CMK (cell line): ENCODE measurements around the gene WDFY3.

Source experiments
- DNase-seq: peaks from one replicate; pipeline ENCODE4 v3.0.0-alpha.2; 2010; ENCODE audit warnings: low read depth

Gene WDFY3

DNA sequence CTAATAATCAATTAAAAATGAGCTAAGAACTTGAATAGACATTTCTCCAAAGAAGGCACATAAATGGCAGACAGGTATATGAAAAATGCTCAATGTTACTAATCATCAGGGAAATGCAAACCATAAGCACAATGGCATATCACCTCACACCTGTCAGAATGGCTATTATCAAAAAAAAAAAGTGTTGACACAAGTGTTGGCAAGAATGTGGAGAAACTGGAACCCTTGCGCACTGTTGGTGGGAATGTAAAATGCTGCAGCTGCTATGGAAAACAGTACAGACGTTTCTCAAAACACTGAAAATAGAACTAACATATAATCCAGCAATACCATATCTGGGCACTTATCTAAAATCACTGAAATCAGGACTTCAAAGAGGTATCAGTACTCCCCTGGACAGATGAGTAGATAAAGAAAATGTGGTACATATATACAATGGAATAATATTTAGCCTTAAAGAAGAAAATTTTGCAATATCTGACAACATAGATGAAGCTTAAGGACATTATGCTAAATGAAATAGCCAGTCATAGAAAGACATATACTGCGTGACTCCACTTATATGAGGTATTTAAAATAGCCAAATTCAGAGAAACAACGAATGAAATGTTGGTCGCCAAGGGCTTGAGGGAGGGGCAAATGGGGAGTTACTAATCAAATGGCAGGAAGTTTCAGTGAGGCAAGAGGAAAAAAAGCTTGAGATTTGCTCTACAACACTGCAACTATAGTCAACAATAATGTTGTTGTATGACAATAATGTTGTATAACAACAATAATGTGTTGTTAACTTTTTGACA lies 175.5 kb downstream of the WDFY3 start:
- DNase-seq: no peak

DNA sequence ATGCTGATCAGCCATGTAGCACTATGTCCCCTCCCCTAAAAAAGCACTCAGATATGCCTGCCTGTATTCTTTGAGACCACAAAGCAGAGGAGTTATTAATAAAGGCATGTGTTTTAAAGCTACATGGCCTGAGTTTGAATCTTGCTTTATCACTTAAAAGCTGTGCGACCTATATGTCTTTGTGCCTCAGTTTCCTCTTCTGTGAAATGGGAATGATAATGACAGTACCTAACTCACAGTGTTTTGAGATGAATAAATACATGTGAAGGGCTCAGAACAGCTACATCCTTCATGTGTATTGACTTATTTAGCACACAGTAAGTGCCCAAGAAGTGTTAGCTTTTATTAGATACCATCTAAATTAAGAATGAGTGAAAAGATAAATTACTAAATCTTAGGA lies 180.0 kb downstream of the WDFY3 start:
- no peak for DNase-seq

- no peak for DNase-seq
These were observed 184.0 kb downstream of the WDFY3 start for GRCh38 chr4:84782517-84782916.

- no peak for DNase-seq
These were observed 185.8 kb downstream of the WDFY3 start for GRCh38 chr4:84780719-84781118.

- DNase-seq: no peak
These were observed 188.4 kb downstream of the WDFY3 start for GRCh38 chr4:84778041-84778440.

- no peak for DNase-seq
These were observed 199.3 kb downstream of the WDFY3 start for GRCh38 chr4:84767168-84767567.

DNA sequence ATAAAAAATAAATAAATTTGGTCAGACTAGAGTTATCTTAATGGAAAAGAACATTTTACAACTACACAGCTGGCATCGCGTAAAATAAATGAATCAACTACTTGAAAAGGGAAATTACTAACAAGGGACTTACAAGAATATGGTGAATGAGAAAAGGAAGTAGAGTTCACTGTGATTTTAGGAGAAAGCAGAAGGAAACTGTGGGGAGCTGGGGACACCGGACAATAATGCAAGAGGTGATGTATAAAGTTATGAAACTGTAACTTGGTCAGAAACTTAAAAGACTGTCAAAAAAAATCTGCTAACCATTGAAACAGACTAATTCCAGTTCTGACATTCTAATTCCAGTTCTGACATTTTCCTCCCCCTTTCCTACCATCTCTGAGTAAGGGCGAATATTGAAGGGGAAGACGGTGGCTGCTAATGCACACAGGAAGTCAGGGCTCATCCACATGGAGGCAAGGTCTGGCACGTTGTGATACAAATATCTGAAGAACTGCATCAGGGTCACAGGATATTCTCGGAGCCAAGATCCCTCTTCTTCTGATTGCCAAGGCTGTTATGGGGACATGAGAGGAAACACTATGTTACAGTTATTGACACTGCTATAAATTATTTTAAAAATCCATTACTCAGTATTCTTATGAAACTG lies 213.0 kb downstream of the WDFY3 start:
- no peak for DNase-seq

DNA sequence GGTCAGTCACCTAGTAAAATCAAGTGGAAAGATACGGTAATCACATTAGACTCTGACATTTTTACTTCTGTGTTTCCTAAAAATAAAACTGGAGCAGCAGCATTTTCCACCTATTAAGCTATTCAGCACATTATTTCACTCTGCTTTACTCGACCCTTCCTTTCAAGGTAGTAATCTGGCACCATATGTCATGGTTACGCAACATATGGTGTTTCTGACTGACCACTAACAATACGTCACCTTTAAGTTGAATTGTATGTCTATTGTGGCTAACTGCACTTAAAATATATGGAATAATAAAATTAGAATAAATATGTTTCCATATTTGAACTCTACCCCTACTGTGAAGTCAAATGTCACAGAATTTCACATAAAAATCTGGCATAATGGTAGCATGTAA lies 214.8 kb downstream of the WDFY3 start:
- no peak for DNase-seq

DNA sequence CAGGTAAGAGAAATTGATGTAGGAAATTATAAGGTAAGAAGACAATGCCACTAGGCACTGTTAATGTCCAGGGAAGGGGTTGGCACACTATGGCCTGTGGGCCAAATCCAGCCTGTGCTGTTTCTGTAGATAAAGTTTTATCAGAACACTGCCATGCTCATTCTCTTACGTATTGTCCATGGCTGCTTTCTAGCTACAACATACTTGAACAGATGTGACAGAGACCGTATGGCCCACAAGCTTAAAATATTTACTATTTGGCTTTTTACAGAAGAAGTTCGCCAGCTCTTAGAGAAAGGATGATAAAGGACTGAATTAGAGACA lies 215.6 kb downstream of the WDFY3 start:
- no peak for DNase-seq

GRCh38 chr4:84750260-84750959 lies 216.1 kb downstream of the WDFY3 start:
- DNase-seq: peak; percentile 15

DNA sequence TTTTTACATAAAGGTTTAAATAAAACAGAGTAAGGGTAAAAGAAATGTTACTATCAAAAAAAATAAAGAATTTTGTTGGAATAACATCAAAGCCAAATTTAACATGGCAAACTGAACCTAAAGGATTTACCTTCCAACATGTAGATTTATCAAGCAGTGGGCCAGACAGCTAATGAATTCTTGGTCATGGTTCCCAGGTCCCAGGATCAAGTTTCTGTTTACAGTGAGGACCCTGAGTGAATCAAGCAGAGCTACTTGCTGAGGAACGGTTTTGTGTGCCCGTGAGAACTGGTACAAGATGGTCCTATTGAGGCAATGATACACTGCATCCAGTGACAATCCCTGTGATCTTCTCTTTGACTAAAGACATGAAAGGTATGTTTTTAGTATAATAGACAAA lies 226.4 kb downstream of the WDFY3 start:
- no peak for DNase-seq

DNA sequence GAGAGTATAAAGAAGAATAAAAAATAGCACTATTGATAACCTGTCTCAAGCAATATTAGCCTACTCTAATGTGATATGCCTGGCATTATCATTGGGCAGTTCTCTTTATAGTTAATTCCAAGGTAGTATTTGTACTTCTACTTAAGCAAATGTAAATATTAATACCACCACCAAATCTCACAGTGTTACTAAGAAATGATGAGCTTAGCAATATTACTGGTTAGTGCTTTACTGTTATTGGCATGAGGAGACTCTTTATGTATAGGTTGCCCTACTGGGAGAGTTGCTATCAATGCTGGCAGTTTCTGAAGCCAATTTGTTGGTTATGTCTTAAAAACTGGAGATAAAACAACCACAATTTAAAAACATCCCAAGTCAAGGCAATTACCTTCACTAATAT lies 227.9 kb downstream of the WDFY3 start:
- DNase-seq: no peak

GRCh38 chr4:84737656-84738055 lies 228.8 kb downstream of the WDFY3 start:
- DNase-seq: no peak

DNA sequence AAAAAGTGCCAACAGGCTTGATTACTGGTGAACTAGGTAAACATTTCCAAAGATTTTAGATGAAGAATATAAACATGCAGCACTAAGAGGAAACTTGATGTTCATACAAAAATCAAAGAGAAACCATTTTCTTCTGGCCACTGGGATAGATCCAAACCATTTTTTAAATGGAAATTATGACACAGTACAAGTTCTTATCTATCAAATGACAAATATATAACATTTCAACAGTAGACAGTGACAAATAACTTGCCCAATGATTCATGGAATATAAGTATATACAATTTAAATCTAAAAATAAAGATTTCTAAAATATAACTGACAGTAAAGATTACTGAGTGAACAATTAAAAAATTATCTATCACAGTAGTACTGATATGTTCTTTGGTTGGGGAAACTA lies 232.5 kb downstream of the WDFY3 start:
- DNase-seq: no peak

GRCh38 chr4:84733343-84734033 lies 233.0 kb downstream of the WDFY3 start:
- no peak for DNase-seq

DNA sequence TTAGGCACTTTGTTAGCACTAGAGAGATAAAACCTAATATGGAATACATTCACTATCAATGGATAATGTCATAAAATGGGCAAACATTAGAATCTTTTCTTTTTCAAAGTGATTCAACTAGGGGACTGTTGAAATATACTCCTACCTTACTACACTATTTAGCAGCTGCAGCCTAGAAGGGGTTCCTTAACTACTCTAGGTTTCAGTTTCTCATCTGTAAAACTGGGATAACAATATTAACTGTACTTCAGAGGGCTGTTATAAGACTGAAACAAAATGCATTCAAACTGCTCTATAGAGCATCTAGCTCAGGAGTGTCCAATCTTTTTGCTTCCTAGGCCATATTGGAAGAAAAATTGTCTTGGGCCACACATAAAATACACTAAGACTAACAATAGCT lies 236.1 kb downstream of the WDFY3 start:
- DNase-seq: no peak

DNA sequence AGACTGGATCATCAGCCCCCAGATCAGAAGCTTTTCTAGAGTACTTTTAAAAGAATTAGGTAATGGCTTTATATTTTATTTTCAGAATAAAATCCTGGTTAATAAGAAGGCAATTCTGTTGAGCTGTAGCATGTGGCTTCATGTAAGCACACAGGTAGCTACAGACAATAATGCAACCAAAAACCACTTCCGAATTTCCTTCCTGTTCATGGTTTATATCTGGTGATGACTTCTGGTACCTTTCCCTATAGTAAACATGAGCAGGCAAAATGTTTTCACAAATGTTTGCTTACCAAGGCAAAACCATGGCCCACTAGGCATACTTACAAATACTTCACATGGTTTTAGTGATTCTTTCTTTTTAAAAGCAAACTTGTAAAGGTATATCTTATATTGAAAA lies 239.0 kb downstream of the WDFY3 start:
- DNase-seq: no peak

- DNase-seq: no peak
These were observed 240.1 kb downstream of the WDFY3 start for GRCh38 chr4:84726356-84726755.

DNA sequence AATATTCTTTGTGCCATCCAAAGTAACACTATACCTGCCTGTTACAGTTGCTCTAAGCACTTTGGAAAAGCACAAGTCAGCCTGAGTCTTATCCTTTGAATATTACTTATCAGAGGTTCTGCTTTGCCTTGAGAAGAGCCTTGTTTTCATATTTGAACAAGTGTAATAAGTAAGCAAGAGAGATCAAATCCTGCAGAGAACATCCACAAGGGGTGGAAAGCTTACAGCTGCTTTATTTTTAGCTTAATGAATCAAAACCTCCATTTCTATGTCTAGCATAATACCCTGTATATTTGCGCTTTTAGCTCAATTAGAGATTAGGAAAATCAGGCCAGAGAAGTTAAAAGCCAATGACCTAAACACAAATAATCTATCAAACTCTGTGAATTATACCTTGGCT lies 243.8 kb downstream of the WDFY3 start:
- DNase-seq: no peak

DNA sequence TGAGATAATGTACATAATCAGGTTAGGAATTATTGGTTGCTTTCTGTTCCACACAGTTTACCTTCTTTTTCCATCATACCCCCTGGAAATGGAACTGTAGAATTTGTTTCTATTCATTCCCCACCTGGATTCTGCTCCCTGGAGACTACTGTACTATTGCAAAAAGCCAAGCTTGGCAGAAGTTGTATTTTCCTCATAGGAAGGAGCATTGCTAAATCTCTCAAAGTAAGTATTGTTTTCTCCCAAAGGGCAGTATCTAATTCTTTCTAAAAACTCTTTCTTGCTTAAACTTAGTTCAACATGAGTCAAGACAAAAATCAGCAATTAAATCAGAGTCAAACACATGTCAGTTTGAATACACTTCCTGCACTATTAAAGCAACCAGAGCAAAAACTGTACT lies 247.4 kb downstream of the WDFY3 start:
- DNase-seq: no peak

- no peak for DNase-seq
These were observed 247.8 kb downstream of the WDFY3 start for GRCh38 chr4:84718699-84719098.

DNA sequence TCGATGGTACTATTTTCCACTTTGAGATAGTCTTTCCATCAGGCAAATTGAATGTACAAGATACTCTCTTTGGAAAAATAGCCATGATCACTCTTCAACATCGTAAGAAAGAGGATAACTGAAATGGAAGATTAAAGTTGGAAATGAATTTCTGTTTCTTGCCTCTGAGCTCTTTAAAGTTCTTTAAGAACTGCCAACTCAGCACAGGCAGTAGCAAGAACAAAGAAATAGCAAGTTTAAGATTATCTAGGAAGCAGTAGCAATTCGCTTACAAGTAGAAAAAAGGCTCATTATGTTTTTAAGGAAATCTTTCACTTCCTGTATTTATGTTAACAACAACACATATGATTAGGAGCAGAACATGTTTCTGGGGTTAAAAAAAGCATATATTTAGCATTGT lies 255.9 kb downstream of the WDFY3 start:
- DNase-seq: no peak
